ENCODE results near the gene C1orf116. TPM values are rescaled to one million over a fixed set of nuclear protein-coding genes. Genes with fewer than 3 reads are reported as not detected.
A peak's percentile ranks its signal among the peaks of the same experiment; 100 is the strongest.

Gene C1orf116
- total RNA-seq, 4 donors from 2014 or later, result 52.8 to 173 (median 86.4) TPM

- Histone ChIP-seq H3K27ac (peak overlapping the region; percentile 85 to 98 (median 96)), H3K27me3 (peaks cover 0 to 8% (median 0%) of the 10 kb centered on the region in 4 donors), H3K4me1 (peaks cover 10 to 86% (median 23%) of the 10 kb centered on the region in 3 donors), H3K36me3 (peaks cover 0 to 27% (median 0%) of the 10 kb centered on the region in 3 donors), H3K9me3 (no peaks in the 10 kb centered on the region), H3K4me3 (peak overlapping the region in 3 of 4 donors; percentile 24 to 37 (median 33))
- TF ChIP-seq, protein P1, sequence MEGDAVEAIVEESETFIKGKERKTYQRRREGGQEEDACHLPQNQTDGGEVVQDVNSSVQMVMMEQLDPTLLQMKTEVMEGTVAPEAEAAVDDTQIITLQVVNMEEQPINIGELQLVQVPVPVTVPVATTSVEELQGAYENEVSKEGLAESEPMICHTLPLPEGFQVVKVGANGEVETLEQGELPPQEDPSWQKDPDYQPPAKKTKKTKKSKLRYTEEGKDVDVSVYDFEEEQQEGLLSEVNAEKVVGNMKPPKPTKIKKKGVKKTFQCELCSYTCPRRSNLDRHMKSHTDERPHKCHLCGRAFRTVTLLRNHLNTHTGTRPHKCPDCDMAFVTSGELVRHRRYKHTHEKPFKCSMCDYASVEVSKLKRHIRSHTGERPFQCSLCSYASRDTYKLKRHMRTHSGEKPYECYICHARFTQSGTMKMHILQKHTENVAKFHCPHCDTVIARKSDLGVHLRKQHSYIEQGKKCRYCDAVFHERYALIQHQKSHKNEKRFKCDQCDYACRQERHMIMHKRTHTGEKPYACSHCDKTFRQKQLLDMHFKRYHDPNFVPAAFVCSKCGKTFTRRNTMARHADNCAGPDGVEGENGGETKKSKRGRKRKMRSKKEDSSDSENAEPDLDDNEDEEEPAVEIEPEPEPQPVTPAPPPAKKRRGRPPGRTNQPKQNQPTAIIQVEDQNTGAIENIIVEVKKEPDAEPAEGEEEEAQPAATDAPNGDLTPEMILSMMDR (IDR thresholded peaks at IDR 0.05), result no peak
- no peak for TF ChIP-seq POLR2A (IDR thresholded peaks at IDR 0.05)
- DNase-seq, result no peak
- intact Hi-C loops (cut with DNase I), result no loop called here
- WGBS, 2 donors, result 47 to 53% methylated on average over 1 of the region's 1 CpG
Observed at GRCh38 chr1:207027921-207028320, 4.6 kb downstream of the C1orf116 start.

DNA sequence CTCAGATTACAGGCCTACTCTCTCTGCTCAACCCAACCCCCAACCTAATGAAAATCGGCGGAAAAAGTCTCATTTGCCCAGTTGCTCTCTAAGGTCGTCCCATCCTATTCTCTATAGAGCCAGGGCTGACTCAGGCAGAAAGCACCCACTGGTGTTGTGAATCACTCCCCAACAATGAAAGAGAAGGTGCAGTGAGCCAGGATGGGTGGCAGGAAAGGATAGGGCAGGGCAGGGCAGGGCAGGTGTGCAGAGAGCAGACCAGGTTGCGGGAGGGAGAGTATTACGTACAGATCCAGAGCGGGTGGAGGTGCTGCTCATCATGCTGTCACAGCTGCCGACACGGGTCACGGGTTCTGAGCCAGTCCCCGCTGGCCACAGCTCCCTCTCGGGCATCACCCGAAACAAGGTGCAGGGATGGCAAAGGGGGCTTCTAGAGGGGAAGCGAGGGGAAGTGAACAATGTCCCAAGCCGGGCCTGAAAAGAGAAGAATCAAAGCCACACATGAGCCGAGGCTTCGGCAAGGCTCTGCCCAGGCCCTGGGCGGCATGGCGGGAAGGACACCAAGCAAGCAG, 5.3 kb downstream of the C1orf116 start:
- H3K27ac ChIP-seq, result peak overlapping the region; percentile 85 to 98 (median 96)
- intact Hi-C loops (cut with DNase I), result no loop called here
- peaks cover 15 to 90% (median 29%) of the 10 kb centered on the region in 3 donors for H3K4me1 ChIP-seq
- no peak for DNase-seq
- no peaks in the 10 kb centered on the region for H3K9me3 ChIP-seq
- WGBS, 2 donors, result 44 to 56% methylated on average over 14 to 16 of the region's 18 CpGs
- TF ChIP-seq, protein P1 (IDR thresholded peaks at IDR 0.05), result no peak
- TF ChIP-seq POLR2A (IDR thresholded peaks at IDR 0.05), result peak in 3 of 4 donors; percentile 17 to 59 (median 59)
- peaks cover 0 to 2% (median 0%) of the 10 kb centered on the region in 4 donors for H3K27me3 ChIP-seq
- H3K36me3 ChIP-seq, result peaks cover 0 to 33% (median 0%) of the 10 kb centered on the region in 3 donors
- peak overlapping the region in 3 of 4 donors; percentile 24 to 37 (median 33) for H3K4me3 ChIP-seq

- no peak for DNase-seq
- Histone ChIP-seq H3K4me3 (no peak overlapping the region), H3K36me3 (peaks cover 0 to 33% (median 0%) of the 10 kb centered on the region in 3 donors), H3K9me3 (no peaks in the 10 kb centered on the region), H3K27ac (peak overlapping the region; percentile 85 to 98 (median 96)), H3K4me1 (peaks cover 27 to 100% (median 34%) of the 10 kb centered on the region in 3 donors), H3K27me3 (no peaks in the 10 kb centered on the region)
- intact Hi-C loops (cut with DNase I), result no loop called here
- TF ChIP-seq POLR2A (IDR thresholded peaks at IDR 0.05), result no peak
- TF ChIP-seq, protein P1 (IDR thresholded peaks at IDR 0.05), result no peak
- WGBS, 2 donors, result 22 to 36% methylated on average over 4 of the region's 4 CpGs
Observed at GRCh38 chr1:207026104-207026534, 6.4 kb downstream of the C1orf116 start.

GRCh38 chr1:207025146-207025880, 7.2 kb downstream of the C1orf116 start:
- no peak for DNase-seq
- H3K27me3 ChIP-seq, result no peaks in the 10 kb centered on the region
- WGBS, 2 donors, result 8% methylated on average over 1 to 5 of the region's 5 CpGs
- H3K4me3 ChIP-seq, result no peak overlapping the region
- H3K36me3 ChIP-seq, result peaks cover 0 to 33% (median 0%) of the 10 kb centered on the region in 3 donors
- H3K27ac ChIP-seq, result peak overlapping the region; percentile 85 to 98 (median 96)
- no peaks in the 10 kb centered on the region for H3K9me3 ChIP-seq
- no peak for TF ChIP-seq POLR2A (IDR thresholded peaks at IDR 0.05)
- TF ChIP-seq, protein P1 (IDR thresholded peaks at IDR 0.05), result no peak
- H3K4me1 ChIP-seq, result peaks cover 33 to 100% (median 41%) of the 10 kb centered on the region in 3 donors
- intact Hi-C loops (cut with DNase I), result no loop called here
